HEK293 (cell line): ENCODE measurements around the gene DCST1.
A peak's percentile ranks its signal among the peaks of the same experiment; 100 is the strongest.

Source experiments
- CTCF ChIA-PET: fragments of 350-600 bp; formaldehyde crosslinking; extraction: SDS; loops from one replicate; lab custom pipeline; 2021; ENCODE audit warnings: antibody characterized with exemption; lab: Yijun Ruan, JAX
- POLR2A ChIA-PET: fragments of 300-600 bp; formaldehyde crosslinking; extraction: SDS; loops from one replicate; lab custom pipeline; 2020; ENCODE audit warnings: antibody characterized with exemption, inconsistent platforms; lab: Yijun Ruan, JAX
- H3K27ac ChIP-seq: fragments of 200-500 bp; sonication (Bioruptor generic); 2 replicates; pipeline ENCODE4 v1.5.1; 2014; ENCODE audit warnings: low read depth, low read length, control low read depth, inconsistent platforms; ENCODE audit errors: extremely low read depth
- H3K36me3 ChIP-seq, 2 experiments: fragments of 200-500 bp in 1 of 2; sonication (Bioruptor generic) in 1 of 2; 1 replicate in 1 of 2; 2 replicates in 1 of 2; pipeline ENCODE4 v1.5.1; 2014 to 2017; ENCODE audit warnings: inconsistent platforms in 2 of 2, low read length in 2 of 2; ENCODE audit not compliant: control insufficient read depth in 2 of 2, insufficient read depth in 1 of 2
- H3K4me1 ChIP-seq: fragments of 200-500 bp; sonication (Bioruptor generic); 2 replicates; pipeline ENCODE4 v1.5.1; 2014; ENCODE audit warnings: mild to moderate bottlenecking, low read length, inconsistent platforms; ENCODE audit not compliant: control insufficient read depth, insufficient read depth
- H3K4me3 ChIP-seq: 2 replicates; pipeline ENCODE4 v1.5.1; 2011; ENCODE audit warnings: low read depth, mild to moderate bottlenecking, control low read depth, low read length, moderate library complexity
- H3K9me3 ChIP-seq: fragments of 200-500 bp; sonication (Bioruptor generic); 2 replicates; pipeline ENCODE4 v1.5.1; 2014; ENCODE audit warnings: low read depth, low read length, inconsistent platforms; ENCODE audit not compliant: control insufficient read depth, insufficient read depth
- FEZF1 ChIP-seq: fragments of 450-650 bp; formaldehyde crosslinking; IDR thresholded peaks from 2 replicates; pipeline ENCODE4 v1.5.1; 2016; ENCODE audit warnings: missing biosample characterization, missing genetic modification characterization
- GLI4 ChIP-seq: fragments of 450-650 bp; formaldehyde crosslinking; IDR thresholded peaks from 2 replicates; pipeline ENCODE4 v1.5.1; 2016; ENCODE audit warnings: missing biosample characterization, missing genetic modification characterization
- IKZF3 ChIP-seq: fragments of 450-650 bp; IDR thresholded peaks from 2 replicates; pipeline ENCODE4 v1.5.0; 2018; ENCODE audit warnings: missing biosample characterization, mild to moderate bottlenecking, missing genetic modification characterization, moderate library complexity
- MEIS1 ChIP-seq: sonication (generic); formaldehyde crosslinking; IDR thresholded peaks from 2 replicates; pipeline ENCODE4 v1.8.1; 2022; ENCODE audit warnings: missing genetic modification reagents, mild to moderate bottlenecking, borderline replicate concordance
- SCRT1 ChIP-seq: fragments of 450-650 bp; formaldehyde crosslinking; IDR thresholded peaks from 2 replicates; pipeline ENCODE4 v1.5.1; 2016; ENCODE audit warnings: missing biosample characterization, missing genetic modification characterization, borderline replicate concordance
- SETDB1 ChIP-seq: IDR thresholded peaks from one replicate; pipeline ENCODE4 v1.6.1; 2017; ENCODE audit warnings: mild to moderate bottlenecking, low read length, moderate library complexity, mixed read lengths; ENCODE audit not compliant: insufficient read length
- ZIC2 ChIP-seq: fragments of 450-650 bp; formaldehyde crosslinking; IDR thresholded peaks from 2 replicates; pipeline ENCODE4 v1.5.1; 2016; ENCODE audit warnings: missing biosample characterization, missing genetic modification characterization
- ZNF140 ChIP-seq: fragments of 450-650 bp; formaldehyde crosslinking; IDR thresholded peaks from 2 replicates; pipeline ENCODE4 v1.5.1; 2016; ENCODE audit warnings: missing biosample characterization, missing genetic modification characterization
- ZNF157 ChIP-seq: fragments of 450-650 bp; formaldehyde crosslinking; IDR thresholded peaks from 2 replicates; pipeline ENCODE4 v1.5.1; 2016; ENCODE audit warnings: missing biosample characterization, missing genetic modification characterization
- ZNF169 ChIP-seq: fragments of 450-650 bp; formaldehyde crosslinking; IDR thresholded peaks from 2 replicates; pipeline ENCODE4 v1.5.1; 2016; ENCODE audit warnings: missing biosample characterization, missing genetic modification characterization
- ZNF175 ChIP-seq: fragments of 450-650 bp; formaldehyde crosslinking; IDR thresholded peaks from 2 replicates; pipeline ENCODE4 v1.5.1; 2016; ENCODE audit warnings: missing biosample characterization, missing genetic modification characterization
- ZNF2 ChIP-seq: fragments of 450-650 bp; formaldehyde crosslinking; IDR thresholded peaks from 2 replicates; pipeline ENCODE4 v1.5.1; 2016; ENCODE audit warnings: missing biosample characterization, missing genetic modification characterization
- ZNF239 ChIP-seq: fragments of 450-650 bp; formaldehyde crosslinking; IDR thresholded peaks from 2 replicates; pipeline ENCODE4 v1.5.1; 2016; ENCODE audit warnings: missing biosample characterization, missing genetic modification characterization
- ZNF366 ChIP-seq: fragments of 450-650 bp; formaldehyde crosslinking; conservative IDR thresholded peaks from 2 replicates; pipeline ENCODE4 v1.5.1; 2016; ENCODE audit warnings: missing biosample characterization, missing genetic modification characterization
- ZNF558 ChIP-seq: fragments of 450-650 bp; formaldehyde crosslinking; IDR thresholded peaks from 2 replicates; pipeline ENCODE4 v1.5.1; 2016; ENCODE audit warnings: missing biosample characterization, missing genetic modification characterization
- ZNF571 ChIP-seq: fragments of 450-650 bp; formaldehyde crosslinking; IDR thresholded peaks from 2 replicates; pipeline ENCODE4 v1.5.0; 2017; ENCODE audit warnings: missing biosample characterization, missing genetic modification characterization
- ZNF768 ChIP-seq: fragments of 450-650 bp; formaldehyde crosslinking; IDR thresholded peaks from 2 replicates; pipeline ENCODE4 v1.5.1; 2018; ENCODE audit warnings: missing biosample characterization, mild to moderate bottlenecking, missing genetic modification characterization
- ZNF837 ChIP-seq: fragments of 450-650 bp; formaldehyde crosslinking; IDR thresholded peaks from 2 replicates; pipeline ENCODE4 v1.5.1; 2016; ENCODE audit warnings: missing biosample characterization, missing genetic modification characterization
- TF ChIP-seq, protein P1 (sequence below): fragments of 450-650 bp; formaldehyde crosslinking; IDR thresholded peaks from 2 replicates; pipeline ENCODE4 v1.5.1; 2016; ENCODE audit warnings: missing biosample characterization, missing genetic modification characterization
- TF ChIP-seq, protein P2 (sequence below): fragments of 450-650 bp; formaldehyde crosslinking; IDR thresholded peaks from 2 replicates; pipeline ENCODE4 v1.5.1; 2016; ENCODE audit warnings: missing biosample characterization, missing genetic modification characterization
- TF ChIP-seq, protein P3 (sequence below): fragments of 450-650 bp; formaldehyde crosslinking; IDR thresholded peaks from 2 replicates; pipeline ENCODE4 v1.5.1; 2016; ENCODE audit warnings: missing biosample characterization, missing genetic modification characterization
- TF ChIP-seq, protein P4 (sequence below): fragments of 450-650 bp; formaldehyde crosslinking; IDR thresholded peaks from 2 replicates; pipeline ENCODE4 v1.5.1; 2017; ENCODE audit warnings: missing biosample characterization, mild to moderate bottlenecking, missing genetic modification characterization, moderate library complexity

The DCST1 gene

DNA sequence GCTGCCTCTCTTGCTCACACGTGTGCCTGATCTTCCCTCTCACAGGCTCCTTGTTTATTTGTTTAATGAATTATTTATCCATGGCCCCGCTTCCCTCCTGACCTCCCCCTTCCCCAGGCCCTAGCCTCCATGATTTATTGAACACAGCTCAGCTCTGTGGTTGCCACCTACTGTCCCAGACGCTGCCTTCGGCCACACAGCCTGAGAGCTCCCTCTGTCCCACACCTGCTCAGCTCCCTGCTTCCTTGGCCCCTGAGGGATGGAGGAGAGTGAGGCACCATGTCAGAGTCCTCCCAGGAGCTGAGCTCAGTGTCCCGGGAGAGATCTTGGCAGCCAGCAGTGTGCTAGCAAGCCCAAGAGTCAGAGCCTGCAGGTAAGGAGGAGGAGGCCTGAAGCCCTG is 41.9 kb downstream of the DCST1 start (continued):
- TF ChIP-seq SCRT1 (tag by site-specific recombination) = no peak
- TF ChIP-seq, protein P1, sequence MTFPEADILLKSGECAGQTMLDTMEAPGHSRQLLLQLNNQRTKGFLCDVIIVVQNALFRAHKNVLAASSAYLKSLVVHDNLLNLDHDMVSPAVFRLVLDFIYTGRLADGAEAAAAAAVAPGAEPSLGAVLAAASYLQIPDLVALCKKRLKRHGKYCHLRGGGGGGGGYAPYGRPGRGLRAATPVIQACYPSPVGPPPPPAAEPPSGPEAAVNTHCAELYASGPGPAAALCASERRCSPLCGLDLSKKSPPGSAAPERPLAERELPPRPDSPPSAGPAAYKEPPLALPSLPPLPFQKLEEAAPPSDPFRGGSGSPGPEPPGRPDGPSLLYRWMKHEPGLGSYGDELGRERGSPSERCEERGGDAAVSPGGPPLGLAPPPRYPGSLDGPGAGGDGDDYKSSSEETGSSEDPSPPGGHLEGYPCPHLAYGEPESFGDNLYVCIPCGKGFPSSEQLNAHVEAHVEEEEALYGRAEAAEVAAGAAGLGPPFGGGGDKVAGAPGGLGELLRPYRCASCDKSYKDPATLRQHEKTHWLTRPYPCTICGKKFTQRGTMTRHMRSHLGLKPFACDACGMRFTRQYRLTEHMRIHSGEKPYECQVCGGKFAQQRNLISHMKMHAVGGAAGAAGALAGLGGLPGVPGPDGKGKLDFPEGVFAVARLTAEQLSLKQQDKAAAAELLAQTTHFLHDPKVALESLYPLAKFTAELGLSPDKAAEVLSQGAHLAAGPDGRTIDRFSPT (tag by site-specific recombination) = no peak
- no peak for TF ChIP-seq ZNF157
- TF ChIP-seq IKZF3 (tag by site-specific recombination) = peak; percentile 37; the same call in 1 of the 2 replicates
- TF ChIP-seq ZIC2 (tag by site-specific recombination) = peak; percentile 81
- TF ChIP-seq GLI4 = no peak
- TF ChIP-seq, all 188 proteins: peak for 16

DNA sequence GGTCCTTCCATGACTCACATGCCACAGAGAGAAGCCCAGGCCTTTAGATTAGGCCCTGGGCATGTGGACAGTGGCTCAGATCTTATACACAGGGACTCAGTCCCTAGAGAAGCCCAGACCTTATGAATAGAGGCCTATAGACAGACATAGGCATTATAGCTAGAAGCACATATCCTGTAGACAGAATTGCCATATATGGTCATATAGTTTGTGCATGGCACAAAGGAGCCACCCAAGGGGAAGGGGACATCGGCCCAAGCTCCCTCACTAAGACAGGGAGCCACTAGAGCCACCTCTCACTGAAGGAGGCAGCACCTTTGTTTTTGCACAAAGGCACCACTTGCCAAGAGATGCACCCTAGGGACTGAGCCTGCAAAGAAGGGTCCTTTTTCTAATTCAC is 42.7 kb downstream of the DCST1 start:
- CTCF ChIA-PET = interaction anchor here (0.6 to 8.0 kb wide), 9 partner anchors 8 to 531 kb away, joined by 3 to 66 read pairs (median 4); partner anchors contain the start of genes KRTCAP2 and PBXIP1
- Histone ChIP-seq H3K4me3 (no peak overlapping the region), H3K4me1 (peaks cover 9% of the 10 kb centered on the region; the same call in 1 of the 2 replicates), H3K9me3 (no peaks in the 10 kb centered on the region), H3K27ac (no peak overlapping the region), H3K36me3 (no peaks in the 10 kb centered on the region)
- no peak for TF ChIP-seq MEIS1 (CRISPR knock-in tag)
- no peak for TF ChIP-seq ZNF175
- TF ChIP-seq ZNF768 (tag by site-specific recombination) = no peak
- TF ChIP-seq ZNF2 (tag by site-specific recombination) = no peak
- TF ChIP-seq ZNF366 = no peak
- TF ChIP-seq, protein P2, sequence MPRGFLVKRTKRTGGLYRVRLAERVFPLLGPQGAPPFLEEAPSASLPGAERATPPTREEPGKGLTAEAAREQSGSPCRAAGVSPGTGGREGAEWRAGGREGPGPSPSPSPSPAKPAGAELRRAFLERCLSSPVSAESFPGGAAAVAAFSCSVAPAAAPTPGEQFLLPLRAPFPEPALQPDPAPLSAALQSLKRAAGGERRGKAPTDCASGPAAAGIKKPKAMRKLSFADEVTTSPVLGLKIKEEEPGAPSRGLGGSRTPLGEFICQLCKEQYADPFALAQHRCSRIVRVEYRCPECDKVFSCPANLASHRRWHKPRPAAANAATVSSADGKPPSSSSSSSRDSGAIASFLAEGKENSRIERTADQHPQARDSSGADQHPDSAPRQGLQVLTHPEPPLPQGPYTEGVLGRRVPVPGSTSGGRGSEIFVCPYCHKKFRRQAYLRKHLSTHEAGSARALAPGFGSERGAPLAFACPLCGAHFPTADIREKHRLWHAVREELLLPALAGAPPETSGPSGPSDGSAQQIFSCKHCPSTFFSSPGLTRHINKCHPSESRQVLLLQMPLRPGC = no peak
- TF ChIP-seq ZNF837 = no peak
- no peak for TF ChIP-seq ZNF571 (tag by site-specific recombination)
- TF ChIP-seq, protein P3, sequence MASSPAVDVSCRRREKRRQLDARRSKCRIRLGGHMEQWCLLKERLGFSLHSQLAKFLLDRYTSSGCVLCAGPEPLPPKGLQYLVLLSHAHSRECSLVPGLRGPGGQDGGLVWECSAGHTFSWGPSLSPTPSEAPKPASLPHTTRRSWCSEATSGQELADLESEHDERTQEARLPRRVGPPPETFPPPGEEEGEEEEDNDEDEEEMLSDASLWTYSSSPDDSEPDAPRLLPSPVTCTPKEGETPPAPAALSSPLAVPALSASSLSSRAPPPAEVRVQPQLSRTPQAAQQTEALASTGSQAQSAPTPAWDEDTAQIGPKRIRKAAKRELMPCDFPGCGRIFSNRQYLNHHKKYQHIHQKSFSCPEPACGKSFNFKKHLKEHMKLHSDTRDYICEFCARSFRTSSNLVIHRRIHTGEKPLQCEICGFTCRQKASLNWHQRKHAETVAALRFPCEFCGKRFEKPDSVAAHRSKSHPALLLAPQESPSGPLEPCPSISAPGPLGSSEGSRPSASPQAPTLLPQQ = no peak
- TF ChIP-seq ZNF239 (tag by site-specific recombination) = no peak
- TF ChIP-seq, protein P4, sequence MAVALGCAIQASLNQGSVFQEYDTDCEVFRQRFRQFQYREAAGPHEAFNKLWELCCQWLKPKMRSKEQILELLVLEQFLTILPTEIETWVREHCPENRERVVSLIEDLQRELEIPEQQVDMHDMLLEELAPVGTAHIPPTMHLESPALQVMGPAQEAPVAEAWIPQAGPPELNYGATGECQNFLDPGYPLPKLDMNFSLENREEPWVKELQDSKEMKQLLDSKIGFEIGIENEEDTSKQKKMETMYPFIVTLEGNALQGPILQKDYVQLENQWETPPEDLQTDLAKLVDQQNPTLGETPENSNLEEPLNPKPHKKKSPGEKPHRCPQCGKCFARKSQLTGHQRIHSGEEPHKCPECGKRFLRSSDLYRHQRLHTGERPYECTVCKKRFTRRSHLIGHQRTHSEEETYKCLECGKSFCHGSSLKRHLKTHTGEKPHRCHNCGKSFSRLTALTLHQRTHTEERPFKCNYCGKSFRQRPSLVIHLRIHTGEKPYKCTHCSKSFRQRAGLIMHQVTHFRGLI (tag by site-specific recombination) = no peak
- TF ChIP-seq ZNF558 (tag by site-specific recombination) = no peak
- no peak for TF ChIP-seq FEZF1 (tag by site-specific recombination)
- TF ChIP-seq ZNF140 (tag by site-specific recombination) = no peak
- TF ChIP-seq, protein P1 (tag by site-specific recombination) = no peak
- TF ChIP-seq ZNF169 = no peak
- TF ChIP-seq SETDB1 = no peak
- POLR2A ChIA-PET = interaction anchor here (0.8 to 1.9 kb wide), 3 partner anchors 9 to 97 kb away, joined by 3 to 6 read pairs (median 4); partner anchors contain the start of gene KRTCAP2
